WTC11 (cell line): ENCODE data around the gene SELENOI.

Experiments used
- CBFB ChIP-seq: sonication (generic); formaldehyde crosslinking; IDR thresholded peaks from 2 replicates; pipeline ENCODE4 v1.8.1; 2022; ENCODE audit warnings: mild to moderate bottlenecking, low read depth, missing genetic modification reagents
- CREM ChIP-seq: sonication (generic); formaldehyde crosslinking; IDR thresholded peaks from 2 replicates; pipeline ENCODE4 v1.8.1; 2022; ENCODE audit warnings: mild to moderate bottlenecking, missing genetic modification reagents, moderate library complexity
- ELF4 ChIP-seq: sonication (generic); formaldehyde crosslinking; IDR thresholded peaks from 2 replicates; pipeline ENCODE4 v1.8.1; 2022; ENCODE audit warnings: low read depth, mild to moderate bottlenecking, moderate library complexity, missing genetic modification reagents
- FOXP1 ChIP-seq: sonication (generic); formaldehyde crosslinking; IDR thresholded peaks from 2 replicates; pipeline ENCODE4 v1.8.0; 2022; ENCODE audit warnings: missing genetic modification reagents, mild to moderate bottlenecking, moderate library complexity, borderline replicate concordance
- TF ChIP-seq, protein P1 (sequence below): fragments of 200-600 bp; IDR thresholded peaks from 2 replicates; pipeline ENCODE4 v1.8.0; 2022; ENCODE audit warnings: antibody characterized with exemption
- TF ChIP-seq, protein P2 (sequence below): sonication (generic); formaldehyde crosslinking; IDR thresholded peaks from 2 replicates; pipeline ENCODE4 v1.8.0; 2022; ENCODE audit warnings: mild to moderate bottlenecking, missing genetic modification reagents
- TF ChIP-seq, protein P3 (sequence below): sonication (generic); formaldehyde crosslinking; IDR thresholded peaks from 2 replicates; pipeline ENCODE4 v1.8.0; 2022; ENCODE audit warnings: missing genetic modification reagents
- TF ChIP-seq, protein P4 (sequence below): sonication (generic); formaldehyde crosslinking; conservative IDR thresholded peaks from 2 replicates; pipeline ENCODE4 v1.8.1; 2022; ENCODE audit warnings: mild to moderate bottlenecking, missing genetic modification reagents
- TF ChIP-seq, protein P5 (sequence below): sonication (generic); formaldehyde crosslinking; IDR thresholded peaks from 2 replicates; pipeline ENCODE4 v1.8.1; 2023; ENCODE audit warnings: mild to moderate bottlenecking, missing genetic modification reagents
- TF ChIP-seq, protein P6 (sequence below): sonication (generic); formaldehyde crosslinking; IDR thresholded peaks from 2 replicates; pipeline ENCODE4 v1.8.1; 2022; ENCODE audit warnings: low read depth, missing genetic modification reagents, borderline replicate concordance
- TF ChIP-seq, protein P7 (sequence below): sonication (generic); formaldehyde crosslinking; IDR thresholded peaks from 2 replicates; pipeline ENCODE4 v1.8.1; 2023; ENCODE audit warnings: mild to moderate bottlenecking, missing genetic modification reagents, moderate library complexity
- TF ChIP-seq, protein P8 (sequence below): sonication (generic); formaldehyde crosslinking; IDR thresholded peaks from 2 replicates; pipeline ENCODE4 v1.8.0; 2022; ENCODE audit warnings: mild to moderate bottlenecking, missing genetic modification reagents
- TF ChIP-seq, protein P9 (sequence below): sonication (generic); formaldehyde crosslinking; IDR thresholded peaks from 2 replicates; pipeline ENCODE4 v1.8.1; 2022; ENCODE audit warnings: mild to moderate bottlenecking, moderate library complexity, missing genetic modification reagents
- TF ChIP-seq, protein P10 (sequence below): sonication (generic); formaldehyde crosslinking; IDR thresholded peaks from 2 replicates; pipeline ENCODE4 v1.8.0; 2023; ENCODE audit warnings: mild to moderate bottlenecking, missing genetic modification reagents

DNA sequence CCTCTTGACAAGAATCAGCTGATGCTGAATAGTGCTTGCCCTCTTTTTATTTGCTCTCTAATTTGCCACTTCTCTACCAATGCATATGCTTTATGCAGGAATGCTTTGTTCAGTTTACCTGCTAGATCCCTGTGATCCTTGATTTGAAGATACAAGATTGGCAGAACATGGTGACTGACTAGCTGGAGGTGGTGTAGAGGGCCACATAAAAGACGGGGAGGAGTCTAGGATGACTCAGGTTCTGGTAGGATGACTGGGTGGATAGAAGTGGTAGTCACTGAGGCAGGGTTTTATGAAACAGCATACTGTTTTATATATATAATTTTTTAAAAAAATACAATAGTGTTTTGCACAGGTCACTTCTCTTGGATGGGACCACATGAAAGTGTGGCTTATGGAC lies 6.9 kb downstream of the SELENOI start:
- TF ChIP-seq, protein P1, sequence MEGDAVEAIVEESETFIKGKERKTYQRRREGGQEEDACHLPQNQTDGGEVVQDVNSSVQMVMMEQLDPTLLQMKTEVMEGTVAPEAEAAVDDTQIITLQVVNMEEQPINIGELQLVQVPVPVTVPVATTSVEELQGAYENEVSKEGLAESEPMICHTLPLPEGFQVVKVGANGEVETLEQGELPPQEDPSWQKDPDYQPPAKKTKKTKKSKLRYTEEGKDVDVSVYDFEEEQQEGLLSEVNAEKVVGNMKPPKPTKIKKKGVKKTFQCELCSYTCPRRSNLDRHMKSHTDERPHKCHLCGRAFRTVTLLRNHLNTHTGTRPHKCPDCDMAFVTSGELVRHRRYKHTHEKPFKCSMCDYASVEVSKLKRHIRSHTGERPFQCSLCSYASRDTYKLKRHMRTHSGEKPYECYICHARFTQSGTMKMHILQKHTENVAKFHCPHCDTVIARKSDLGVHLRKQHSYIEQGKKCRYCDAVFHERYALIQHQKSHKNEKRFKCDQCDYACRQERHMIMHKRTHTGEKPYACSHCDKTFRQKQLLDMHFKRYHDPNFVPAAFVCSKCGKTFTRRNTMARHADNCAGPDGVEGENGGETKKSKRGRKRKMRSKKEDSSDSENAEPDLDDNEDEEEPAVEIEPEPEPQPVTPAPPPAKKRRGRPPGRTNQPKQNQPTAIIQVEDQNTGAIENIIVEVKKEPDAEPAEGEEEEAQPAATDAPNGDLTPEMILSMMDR: no peak
- no peak for TF ChIP-seq FOXP1 (CRISPR knock-in tag)
- TF ChIP-seq, protein P2, sequence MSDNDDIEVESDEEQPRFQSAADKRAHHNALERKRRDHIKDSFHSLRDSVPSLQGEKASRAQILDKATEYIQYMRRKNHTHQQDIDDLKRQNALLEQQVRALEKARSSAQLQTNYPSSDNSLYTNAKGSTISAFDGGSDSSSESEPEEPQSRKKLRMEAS (CRISPR knock-in tag): no peak
- TF ChIP-seq, protein P3, sequence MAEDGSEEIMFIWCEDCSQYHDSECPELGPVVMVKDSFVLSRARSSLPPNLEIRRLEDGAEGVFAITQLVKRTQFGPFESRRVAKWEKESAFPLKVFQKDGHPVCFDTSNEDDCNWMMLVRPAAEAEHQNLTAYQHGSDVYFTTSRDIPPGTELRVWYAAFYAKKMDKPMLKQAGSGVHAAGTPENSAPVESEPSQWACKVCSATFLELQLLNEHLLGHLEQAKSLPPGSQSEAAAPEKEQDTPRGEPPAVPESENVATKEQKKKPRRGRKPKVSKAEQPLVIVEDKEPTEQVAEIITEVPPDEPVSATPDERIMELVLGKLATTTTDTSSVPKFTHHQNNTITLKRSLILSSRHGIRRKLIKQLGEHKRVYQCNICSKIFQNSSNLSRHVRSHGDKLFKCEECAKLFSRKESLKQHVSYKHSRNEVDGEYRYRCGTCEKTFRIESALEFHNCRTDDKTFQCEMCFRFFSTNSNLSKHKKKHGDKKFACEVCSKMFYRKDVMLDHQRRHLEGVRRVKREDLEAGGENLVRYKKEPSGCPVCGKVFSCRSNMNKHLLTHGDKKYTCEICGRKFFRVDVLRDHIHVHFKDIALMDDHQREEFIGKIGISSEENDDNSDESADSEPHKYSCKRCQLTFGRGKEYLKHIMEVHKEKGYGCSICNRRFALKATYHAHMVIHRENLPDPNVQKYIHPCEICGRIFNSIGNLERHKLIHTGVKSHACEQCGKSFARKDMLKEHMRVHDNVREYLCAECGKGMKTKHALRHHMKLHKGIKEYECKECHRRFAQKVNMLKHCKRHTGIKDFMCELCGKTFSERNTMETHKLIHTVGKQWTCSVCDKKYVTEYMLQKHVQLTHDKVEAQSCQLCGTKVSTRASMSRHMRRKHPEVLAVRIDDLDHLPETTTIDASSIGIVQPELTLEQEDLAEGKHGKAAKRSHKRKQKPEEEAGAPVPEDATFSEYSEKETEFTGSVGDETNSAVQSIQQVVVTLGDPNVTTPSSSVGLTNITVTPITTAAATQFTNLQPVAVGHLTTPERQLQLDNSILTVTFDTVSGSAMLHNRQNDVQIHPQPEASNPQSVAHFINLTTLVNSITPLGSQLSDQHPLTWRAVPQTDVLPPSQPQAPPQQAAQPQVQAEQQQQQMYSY: no peak
- TF ChIP-seq, protein P4, sequence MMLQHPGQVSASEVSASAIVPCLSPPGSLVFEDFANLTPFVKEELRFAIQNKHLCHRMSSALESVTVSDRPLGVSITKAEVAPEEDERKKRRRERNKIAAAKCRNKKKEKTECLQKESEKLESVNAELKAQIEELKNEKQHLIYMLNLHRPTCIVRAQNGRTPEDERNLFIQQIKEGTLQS (CRISPR knock-in tag): no peak
- TF ChIP-seq, protein P5, sequence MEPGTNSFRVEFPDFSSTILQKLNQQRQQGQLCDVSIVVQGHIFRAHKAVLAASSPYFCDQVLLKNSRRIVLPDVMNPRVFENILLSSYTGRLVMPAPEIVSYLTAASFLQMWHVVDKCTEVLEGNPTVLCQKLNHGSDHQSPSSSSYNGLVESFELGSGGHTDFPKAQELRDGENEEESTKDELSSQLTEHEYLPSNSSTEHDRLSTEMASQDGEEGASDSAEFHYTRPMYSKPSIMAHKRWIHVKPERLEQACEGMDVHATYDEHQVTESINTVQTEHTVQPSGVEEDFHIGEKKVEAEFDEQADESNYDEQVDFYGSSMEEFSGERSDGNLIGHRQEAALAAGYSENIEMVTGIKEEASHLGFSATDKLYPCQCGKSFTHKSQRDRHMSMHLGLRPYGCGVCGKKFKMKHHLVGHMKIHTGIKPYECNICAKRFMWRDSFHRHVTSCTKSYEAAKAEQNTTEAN: no peak
- TF ChIP-seq ELF4: no peak
- TF ChIP-seq CREM (CRISPR knock-in tag): no peak
- TF ChIP-seq, protein P6, sequence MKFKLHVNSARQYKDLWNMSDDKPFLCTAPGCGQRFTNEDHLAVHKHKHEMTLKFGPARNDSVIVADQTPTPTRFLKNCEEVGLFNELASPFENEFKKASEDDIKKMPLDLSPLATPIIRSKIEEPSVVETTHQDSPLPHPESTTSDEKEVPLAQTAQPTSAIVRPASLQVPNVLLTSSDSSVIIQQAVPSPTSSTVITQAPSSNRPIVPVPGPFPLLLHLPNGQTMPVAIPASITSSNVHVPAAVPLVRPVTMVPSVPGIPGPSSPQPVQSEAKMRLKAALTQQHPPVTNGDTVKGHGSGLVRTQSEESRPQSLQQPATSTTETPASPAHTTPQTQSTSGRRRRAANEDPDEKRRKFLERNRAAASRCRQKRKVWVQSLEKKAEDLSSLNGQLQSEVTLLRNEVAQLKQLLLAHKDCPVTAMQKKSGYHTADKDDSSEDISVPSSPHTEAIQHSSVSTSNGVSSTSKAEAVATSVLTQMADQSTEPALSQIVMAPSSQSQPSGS (CRISPR knock-in tag): no peak
- TF ChIP-seq, protein P7, sequence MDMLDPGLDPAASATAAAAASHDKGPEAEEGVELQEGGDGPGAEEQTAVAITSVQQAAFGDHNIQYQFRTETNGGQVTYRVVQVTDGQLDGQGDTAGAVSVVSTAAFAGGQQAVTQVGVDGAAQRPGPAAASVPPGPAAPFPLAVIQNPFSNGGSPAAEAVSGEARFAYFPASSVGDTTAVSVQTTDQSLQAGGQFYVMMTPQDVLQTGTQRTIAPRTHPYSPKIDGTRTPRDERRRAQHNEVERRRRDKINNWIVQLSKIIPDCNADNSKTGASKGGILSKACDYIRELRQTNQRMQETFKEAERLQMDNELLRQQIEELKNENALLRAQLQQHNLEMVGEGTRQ (CRISPR knock-in tag): no peak
- TF ChIP-seq, protein P8, sequence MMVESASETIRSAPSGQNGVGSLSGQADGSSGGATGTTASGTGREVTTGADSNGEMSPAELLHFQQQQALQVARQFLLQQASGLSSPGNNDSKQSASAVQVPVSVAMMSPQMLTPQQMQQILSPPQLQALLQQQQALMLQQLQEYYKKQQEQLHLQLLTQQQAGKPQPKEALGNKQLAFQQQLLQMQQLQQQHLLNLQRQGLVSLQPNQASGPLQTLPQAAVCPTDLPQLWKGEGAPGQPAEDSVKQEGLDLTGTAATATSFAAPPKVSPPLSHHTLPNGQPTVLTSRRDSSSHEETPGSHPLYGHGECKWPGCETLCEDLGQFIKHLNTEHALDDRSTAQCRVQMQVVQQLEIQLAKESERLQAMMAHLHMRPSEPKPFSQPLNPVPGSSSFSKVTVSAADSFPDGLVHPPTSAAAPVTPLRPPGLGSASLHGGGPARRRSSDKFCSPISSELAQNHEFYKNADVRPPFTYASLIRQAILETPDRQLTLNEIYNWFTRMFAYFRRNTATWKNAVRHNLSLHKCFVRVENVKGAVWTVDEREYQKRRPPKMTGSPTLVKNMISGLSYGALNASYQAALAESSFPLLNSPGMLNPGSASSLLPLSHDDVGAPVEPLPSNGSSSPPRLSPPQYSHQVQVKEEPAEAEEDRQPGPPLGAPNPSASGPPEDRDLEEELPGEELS: no peak
- TF ChIP-seq, protein P9, sequence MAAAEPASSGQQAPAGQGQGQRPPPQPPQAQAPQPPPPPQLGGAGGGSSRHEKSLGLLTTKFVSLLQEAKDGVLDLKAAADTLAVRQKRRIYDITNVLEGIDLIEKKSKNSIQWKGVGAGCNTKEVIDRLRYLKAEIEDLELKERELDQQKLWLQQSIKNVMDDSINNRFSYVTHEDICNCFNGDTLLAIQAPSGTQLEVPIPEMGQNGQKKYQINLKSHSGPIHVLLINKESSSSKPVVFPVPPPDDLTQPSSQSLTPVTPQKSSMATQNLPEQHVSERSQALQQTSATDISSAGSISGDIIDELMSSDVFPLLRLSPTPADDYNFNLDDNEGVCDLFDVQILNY (CRISPR knock-in tag): no peak
- TF ChIP-seq CBFB (CRISPR knock-in tag): no peak
- TF ChIP-seq, protein P10, sequence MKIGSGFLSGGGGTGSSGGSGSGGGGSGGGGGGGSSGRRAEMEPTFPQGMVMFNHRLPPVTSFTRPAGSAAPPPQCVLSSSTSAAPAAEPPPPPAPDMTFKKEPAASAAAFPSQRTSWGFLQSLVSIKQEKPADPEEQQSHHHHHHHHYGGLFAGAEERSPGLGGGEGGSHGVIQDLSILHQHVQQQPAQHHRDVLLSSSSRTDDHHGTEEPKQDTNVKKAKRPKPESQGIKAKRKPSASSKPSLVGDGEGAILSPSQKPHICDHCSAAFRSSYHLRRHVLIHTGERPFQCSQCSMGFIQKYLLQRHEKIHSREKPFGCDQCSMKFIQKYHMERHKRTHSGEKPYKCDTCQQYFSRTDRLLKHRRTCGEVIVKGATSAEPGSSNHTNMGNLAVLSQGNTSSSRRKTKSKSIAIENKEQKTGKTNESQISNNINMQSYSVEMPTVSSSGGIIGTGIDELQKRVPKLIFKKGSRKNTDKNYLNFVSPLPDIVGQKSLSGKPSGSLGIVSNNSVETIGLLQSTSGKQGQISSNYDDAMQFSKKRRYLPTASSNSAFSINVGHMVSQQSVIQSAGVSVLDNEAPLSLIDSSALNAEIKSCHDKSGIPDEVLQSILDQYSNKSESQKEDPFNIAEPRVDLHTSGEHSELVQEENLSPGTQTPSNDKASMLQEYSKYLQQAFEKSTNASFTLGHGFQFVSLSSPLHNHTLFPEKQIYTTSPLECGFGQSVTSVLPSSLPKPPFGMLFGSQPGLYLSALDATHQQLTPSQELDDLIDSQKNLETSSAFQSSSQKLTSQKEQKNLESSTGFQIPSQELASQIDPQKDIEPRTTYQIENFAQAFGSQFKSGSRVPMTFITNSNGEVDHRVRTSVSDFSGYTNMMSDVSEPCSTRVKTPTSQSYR (CRISPR knock-in tag): no peak
